ENCODE results near the gene IRX1. TPM values are rescaled to one million over a fixed set of nuclear protein-coding genes. Genes with fewer than 3 reads are reported as not detected.

Gene IRX1
- total and polyA plus RNA-seq, 2 of the 8 experiments (the other 6 are each of a cell fraction or from before 2014, with no cell fraction given): 2.6 to 3.9 TPM

DNA sequence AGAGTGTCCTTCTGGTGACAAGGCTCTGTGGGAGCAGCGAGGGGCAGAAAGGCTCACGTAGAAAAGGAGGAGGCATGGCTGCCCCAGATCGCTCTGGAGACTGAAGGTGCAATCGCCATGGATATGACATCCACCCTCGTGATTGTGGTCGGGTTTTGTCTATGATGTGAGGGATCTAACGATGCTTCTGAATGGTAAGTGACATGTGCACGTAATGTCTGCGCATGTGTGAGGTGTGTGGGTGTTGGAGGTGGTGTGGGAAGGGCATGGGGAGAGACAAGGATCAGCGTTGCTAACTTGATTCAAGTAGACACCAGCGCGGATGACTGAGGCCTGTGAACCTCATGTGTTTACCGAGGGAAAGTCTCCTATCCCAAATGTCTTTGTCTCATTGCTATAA lies 20.2 kb downstream of the IRX1 start:
- Histone ChIP-seq H3K4me2 (ENCODE audit: insufficient read depth in 1 of 2, low read depth in 2 of 2, low read length in 2 of 2) (no peak overlapping the region), H2BK120ac (replicated peaks; ENCODE audit: low read depth, low read length) (no peak overlapping the region), H3K4ac (replicated peaks; ENCODE audit: insufficient read length, low read depth, low read length) (no peak overlapping the region), H3K4me3 (ENCODE audit: extremely low read depth in 1 of 4, insufficient read depth in 2 of 4, low read depth in 3 of 4, low read length in 4 of 4) (no peak overlapping the region), H2BK5ac (ENCODE audit: low read depth, low read length) (no peak overlapping the region), H2BK12ac (ENCODE audit: low read depth, low read length) (no peak overlapping the region), H3K36me3 (ENCODE audit: control insufficient read depth in 2 of 4, insufficient read depth in 4 of 4, low read length in 3 of 4) (peaks cover 0 to 6% (median 0%) of the 10 kb centered on the region in 4 experiments; a peak in 1 of 8 replicates), H4K20me1 (replicated peaks in 1 of 2; ENCODE audit: control insufficient read depth in 1 of 2, insufficient read depth in 2 of 2, low read length in 2 of 2) (no peaks in the 10 kb centered on the region), H3K79me2 (ENCODE audit: control insufficient read depth in 1 of 2, insufficient read depth in 2 of 2, low read length in 2 of 2) (no peaks in the 10 kb centered on the region), H2AFZ (ENCODE audit: low read length) (no peak overlapping the region), H3K27ac (ENCODE audit: low read depth, low read length) (no peak overlapping the region), H4K8ac (ENCODE audit: extremely low read depth, insufficient read depth, low read length) (no peak overlapping the region), H2AK5ac (ENCODE audit: low read depth, low read length) (no peak overlapping the region), H2BK20ac (ENCODE audit: low read length) (no peak overlapping the region), H3K56ac (replicated peaks; ENCODE audit: insufficient read length, low read depth, low read length) (no peak overlapping the region), H2BK15ac (ENCODE audit: low read length) (no peak overlapping the region; the same call in 1 of the 2 replicates), H3K9ac (replicated peaks in 1 of 4; ENCODE audit: extremely low read depth in 1 of 4, low read depth in 3 of 4, low read length in 3 of 4) (no peak overlapping the region), H3K23ac (ENCODE audit: insufficient read length) (no peak overlapping the region), H4K5ac (ENCODE audit: insufficient read length, low read depth, low read length) (no peak overlapping the region), H3K4me1 (replicated peaks in 1 of 4; ENCODE audit: control insufficient read depth in 3 of 4, insufficient read depth in 4 of 4, low read length in 3 of 4) (no peaks in the 10 kb centered on the region), H3K23me2 (ENCODE audit: low read depth, low read length) (no peaks in the 10 kb centered on the region), H3K14ac (ENCODE audit: insufficient read length) (no peak overlapping the region), H3K18ac (ENCODE audit: extremely low read depth, low read length) (no peak overlapping the region), H3K27me3 (replicated peaks in 1 of 4; ENCODE audit: control insufficient read depth in 3 of 4, extremely low read depth in 1 of 4, insufficient read depth in 3 of 4, low read length in 3 of 4) (no peaks in the 10 kb centered on the region), H3K9me3 (ENCODE audit: insufficient read depth in 2 of 2, low read depth in 1 of 2, low read length in 1 of 2) (no peaks in the 10 kb centered on the region), H4K91ac (replicated peaks; ENCODE audit: insufficient read length, low read length) (no peak overlapping the region), H3K79me1 (ENCODE audit: low read depth, low read length) (no peaks in the 10 kb centered on the region)
- ChIA-PET CTCF (ENCODE audit: partially characterized antibody) (no interaction called here), POLR2A (ENCODE audit: partially characterized antibody) (no interaction called here)
- WGBS, 2 experiments (ENCODE audit: extremely low coverage in 1 of 2, insufficient coverage in 1 of 2, insufficient read length in 1 of 2, insufficient replicate concordance in 2 of 2, low coverage in 1 of 2, low lambda C conversion rate in 2 of 2, missing lambda C conversion rate in 1 of 2): 91% methylated on average over 13 of the region's 13 CpGs; no CpG with 5 or more reads in 1 of the 2 experiments
- TF ChIP-seq EZH2 (IDR thresholded peaks at IDR 0.05; ENCODE audit: low read depth, low read length, severe bottlenecking) (no peak), TAF7 (optimal IDR thresholded peaks at IDR 0.05; ENCODE audit: borderline replicate concordance, low read depth, low read length) (no peak), NRF1 (IDR thresholded peaks at IDR 0.05; ENCODE audit: low read depth, low read length) (no peak), CTBP2 (IDR thresholded peaks at IDR 0.05; ENCODE audit: borderline replicate concordance, insufficient read depth, insufficient read length, low read length) (no peak), SP1 (IDR thresholded peaks at IDR 0.05; ENCODE audit: low read depth, low read length) (no peak), JUND (IDR thresholded peaks at IDR 0.05; ENCODE audit: low read length) (no peak), TAF1 (IDR thresholded peaks at IDR 0.05; ENCODE audit: low read depth, low read length) (no peak), EP300 (IDR thresholded peaks at IDR 0.05; ENCODE audit: borderline replicate concordance in 1 of 2, low read depth in 2 of 2, low read length in 2 of 2) (no peak), POLR2AphosphoS5 (IDR thresholded peaks at IDR 0.05; ENCODE audit: low read depth, low read length) (no peak), POU5F1 (IDR thresholded peaks at IDR 0.05; ENCODE audit: low read depth, low read length) (no peak)
- DNase-seq (ENCODE audit: low read depth in 1 of 2, low spot score in 2 of 2) (no peak), FAIRE-seq (no peak)
